HG03159 (cell line): ENCODE measurements around the gene OOSP3.
"Not testable (repeated sequence)": the region's sequence is repeated elsewhere in the genome, so short reads cannot be mapped to it uniquely, and the experiment has no call there.

Experiments used
- ATAC-seq: cut with Tn5 transposase; IDR thresholded peaks from one replicate; pipeline ENCODE4 v1.9.1; 2021; ENCODE audit warnings: mild to moderate bottlenecking, moderate library complexity; ENCODE audit not compliant: unreplicated experiment

Gene OOSP3

GRCh38 chr11:59875856-59876519 lies 2.6 kb upstream of the OOSP3 start:
- no peak for ATAC-seq

DNA sequence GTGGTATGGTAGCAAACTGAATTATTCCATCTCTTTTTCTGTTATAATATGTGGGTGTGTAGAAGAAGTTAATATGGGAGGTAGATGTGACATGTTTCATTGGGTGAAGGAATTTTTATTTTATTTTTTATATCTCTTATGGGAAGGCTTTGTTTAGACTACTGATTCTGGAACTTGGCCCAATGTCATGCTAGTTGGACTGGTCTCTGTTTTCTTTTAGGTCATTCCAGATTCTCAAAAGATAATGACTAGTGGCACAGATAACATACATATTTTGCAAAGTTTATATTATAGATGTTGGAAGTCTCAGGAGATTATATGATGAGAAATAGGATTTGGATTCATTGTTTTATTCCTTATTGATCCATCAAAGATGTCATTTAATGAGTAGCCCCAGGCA lies 1.3 kb upstream of the OOSP3 start:
- no peak for ATAC-seq

- no peak for ATAC-seq
These were observed 798 bp upstream of the OOSP3 start for GRCh38 chr11:59877784-59878183.

- no peak for ATAC-seq
These were observed 985 bp downstream of the OOSP3 start for GRCh38 chr11:59879567-59879966.

DNA sequence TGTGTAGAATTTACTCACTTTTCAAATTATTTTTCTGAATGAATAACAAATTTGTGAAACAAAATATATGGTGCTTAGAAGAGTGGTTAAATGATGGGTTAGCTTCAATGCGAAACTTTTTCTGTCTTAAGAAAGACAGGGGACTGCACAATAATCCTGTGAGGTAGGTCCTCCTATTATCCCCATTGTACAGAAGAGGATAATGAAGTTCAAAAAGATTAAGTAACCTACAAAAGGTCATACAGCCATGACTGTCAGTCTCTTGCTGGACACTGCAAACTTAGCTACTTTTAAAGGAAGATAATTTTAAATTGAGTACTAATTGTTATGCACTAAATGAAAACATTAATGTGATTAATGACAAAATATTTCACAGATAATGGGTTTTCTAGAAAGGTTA lies 5.0 kb downstream of the OOSP3 start:
- no peak for ATAC-seq

DNA sequence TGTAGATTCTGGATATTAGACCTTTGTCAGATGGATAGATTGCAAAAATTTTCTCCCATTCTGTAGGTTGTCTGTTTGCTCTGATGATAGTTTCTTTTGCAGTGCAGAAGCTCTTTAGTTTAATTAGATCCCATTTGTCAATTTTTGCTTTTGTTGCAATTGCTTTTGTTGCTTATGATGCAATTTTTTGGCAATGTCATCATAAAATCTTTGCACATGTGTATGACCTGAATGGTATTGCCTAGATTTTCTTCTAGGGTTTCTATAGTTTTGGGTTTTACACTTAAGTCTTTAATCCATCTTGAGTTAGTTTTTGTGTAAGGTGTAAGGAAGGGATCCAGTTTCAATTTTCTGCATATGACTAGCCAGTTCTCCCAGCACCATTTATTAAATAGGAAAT lies 8.6 kb downstream of the OOSP3 start:
- not testable (repeated sequence) for ATAC-seq

- ATAC-seq, result no peak
These were observed 13.2 kb downstream of the OOSP3 start for GRCh38 chr11:59891781-59892181.

DNA sequence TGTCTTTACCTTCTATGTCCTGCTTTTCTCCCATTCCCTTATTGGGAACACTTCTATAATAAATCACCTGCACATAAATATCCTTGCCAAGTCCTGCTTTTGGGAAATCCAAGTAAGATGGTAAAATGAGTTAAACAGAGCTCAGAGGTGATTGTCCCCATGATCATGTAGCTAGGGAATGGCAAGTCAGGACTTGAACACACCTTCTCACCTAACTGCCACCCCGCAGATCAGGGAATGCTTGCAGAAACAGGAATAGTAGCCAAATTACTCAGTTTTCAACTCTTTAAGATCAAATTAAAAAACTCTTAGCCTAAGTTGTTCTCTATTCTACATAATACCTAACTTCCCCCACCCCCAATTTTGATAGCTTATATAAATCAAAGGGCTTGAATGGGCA lies 16.0 kb downstream of the OOSP3 start:
- no peak for ATAC-seq

DNA sequence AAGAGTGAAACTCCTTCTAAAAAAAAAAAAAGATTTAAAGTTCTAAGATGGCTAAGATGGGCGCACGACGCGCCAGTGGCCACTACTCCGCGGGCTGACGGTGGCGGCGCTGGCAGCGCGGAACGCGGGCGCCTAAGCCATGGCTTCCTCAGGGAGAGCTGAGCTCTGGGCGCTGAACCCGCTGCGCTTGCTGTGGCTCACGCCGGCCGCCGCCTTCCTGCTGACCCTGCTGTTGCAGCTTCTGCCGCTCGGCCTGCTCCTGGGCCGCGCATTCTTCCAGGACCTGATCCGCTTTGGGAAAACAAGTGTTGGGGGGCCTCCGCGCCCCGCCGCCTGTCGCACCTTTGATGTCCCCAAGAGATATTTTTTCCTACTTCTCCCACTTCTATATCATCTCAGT lies 19.5 kb downstream of the OOSP3 start:
- ATAC-seq, result no peak

- ATAC-seq, result no peak
These were observed 20.1 kb downstream of the OOSP3 start for GRCh38 chr11:59898650-59899049.

DNA sequence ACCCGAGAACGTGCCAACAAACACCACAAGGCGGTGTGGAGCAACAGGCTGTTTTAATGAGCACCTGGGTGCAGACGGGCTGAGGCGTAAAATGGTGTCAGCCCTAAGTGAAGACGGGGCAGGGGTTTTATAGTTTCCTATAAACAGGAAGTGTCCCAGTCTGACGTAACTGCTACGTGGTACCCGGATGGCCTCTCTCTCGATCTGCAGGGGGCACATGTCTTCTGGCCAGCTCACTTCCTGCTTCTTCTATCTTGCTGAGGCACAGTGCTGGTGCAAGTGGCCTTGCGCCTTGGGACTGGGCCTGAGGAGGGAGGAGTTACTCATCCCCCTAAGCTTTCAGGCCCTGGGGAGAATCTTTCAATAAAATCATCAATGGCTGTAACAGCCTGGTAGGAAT lies 20.9 kb downstream of the OOSP3 start:
- ATAC-seq, result no peak

DNA sequence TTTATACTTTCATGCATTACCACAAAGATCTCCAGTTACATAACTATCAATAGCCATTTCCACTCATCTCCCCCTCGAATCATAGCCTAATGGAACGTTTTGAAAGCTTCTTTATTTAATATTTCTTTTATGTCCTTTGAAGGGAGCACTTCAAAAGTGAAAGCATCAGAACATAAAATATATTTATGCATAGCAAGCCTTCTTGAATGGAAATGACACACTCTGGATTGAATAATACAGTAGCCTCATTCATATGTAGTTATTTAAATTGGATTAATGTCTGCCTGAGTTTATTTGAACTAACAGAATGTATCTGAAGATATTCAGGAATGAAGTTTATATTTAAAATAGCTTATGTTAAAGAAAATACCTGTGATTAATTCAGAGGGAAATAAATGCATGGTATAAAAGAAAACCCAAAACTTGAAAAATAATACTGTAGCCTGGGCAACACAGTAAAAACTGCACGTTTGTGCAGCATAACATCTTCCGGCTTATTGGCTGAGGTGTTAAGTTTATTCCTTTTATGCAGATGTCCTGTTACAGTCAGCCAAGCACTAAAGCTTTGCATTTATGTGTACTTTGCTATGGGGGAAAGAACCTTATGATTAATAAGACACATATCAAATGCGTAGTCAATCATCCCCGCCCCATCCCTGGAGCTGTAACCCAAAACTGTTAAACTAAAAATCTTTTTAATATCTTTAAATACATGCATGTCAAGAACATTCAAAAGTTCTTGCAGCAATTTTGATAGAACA lies 22.0 kb downstream of the OOSP3 start:
- ATAC-seq, result no peak

DNA sequence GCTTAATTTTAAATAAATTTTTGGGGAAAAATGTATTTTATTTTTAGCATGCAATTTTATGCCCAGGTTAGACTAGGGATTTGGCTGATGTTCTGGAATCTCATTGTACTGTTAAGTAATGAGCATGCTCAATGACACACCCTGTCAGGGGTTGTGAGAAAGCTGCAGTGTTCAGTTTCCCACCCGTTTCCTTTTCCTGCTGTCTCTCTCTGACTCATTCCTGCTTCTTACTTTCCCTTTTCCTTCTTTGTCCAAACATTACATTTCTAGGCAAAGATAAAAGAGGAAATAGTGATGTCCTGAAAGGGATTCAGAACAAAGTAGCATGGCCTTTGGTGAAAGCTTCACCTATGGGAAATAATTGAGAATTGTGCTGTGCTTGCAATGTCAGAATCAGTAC lies 22.7 kb downstream of the OOSP3 start:
- ATAC-seq, result no peak

- ATAC-seq, result not testable (repeated sequence)
These were observed 25.0 kb downstream of the OOSP3 start for GRCh38 chr11:59903569-59903968.

DNA sequence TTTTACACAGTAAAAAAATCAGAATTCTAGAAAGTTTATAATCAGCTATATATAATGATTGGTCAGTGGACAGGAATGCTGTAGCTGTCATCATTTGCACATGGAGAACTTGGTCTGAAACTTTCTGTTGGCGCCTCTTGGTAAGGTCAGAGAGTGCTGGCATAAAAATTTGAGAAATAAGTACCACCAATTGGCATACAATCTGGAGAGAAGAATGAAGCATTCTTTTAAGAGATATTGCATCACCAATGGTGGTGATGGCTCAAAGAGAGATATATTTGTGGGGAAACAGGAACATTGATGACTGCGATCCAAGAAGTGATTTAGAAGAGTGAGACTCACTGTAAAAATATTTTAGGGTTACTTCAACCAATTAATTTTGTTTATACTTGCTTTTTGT lies 39.9 kb downstream of the OOSP3 start:
- ATAC-seq, result no peak

GRCh38 chr11:59918987-59919589 lies 40.5 kb downstream of the OOSP3 start:
- no peak for ATAC-seq

- no peak for ATAC-seq
These were observed 45.2 kb downstream of the OOSP3 start for GRCh38 chr11:59923813-59924212.

- ATAC-seq, result no peak
These were observed 53.1 kb downstream of the OOSP3 start for GRCh38 chr11:59931688-59932087.

GRCh38 chr11:59938132-59938531 lies 59.5 kb downstream of the OOSP3 start, which contains the start of gene OOSP1:
Gene OOSP1, plus strand, starts transcription at chr11:59938432. Its CDS starts 23 bp downstream, at chr11:59938455.
- ATAC-seq, result no peak

DNA sequence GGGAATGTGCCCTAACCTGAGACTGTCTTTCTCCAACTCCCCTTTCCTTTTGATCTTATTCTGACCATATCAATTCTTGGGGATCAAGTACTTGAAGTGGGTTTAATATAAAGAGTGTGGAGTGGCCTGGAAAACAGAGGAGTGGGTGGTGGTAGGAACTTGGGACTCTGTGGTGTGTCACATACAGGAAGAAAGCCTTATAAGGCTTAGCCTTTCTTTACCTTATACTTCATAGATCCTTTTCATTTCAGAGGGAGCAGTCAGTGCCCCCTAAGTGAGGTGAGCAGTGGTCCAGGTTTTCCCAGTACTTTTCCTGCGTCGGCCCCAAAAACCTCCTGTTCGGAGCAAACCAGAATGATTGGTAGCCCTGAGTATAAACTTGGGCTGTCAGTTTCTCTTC lies 60.1 kb downstream of the OOSP3 start:
- ATAC-seq, result no peak

DNA sequence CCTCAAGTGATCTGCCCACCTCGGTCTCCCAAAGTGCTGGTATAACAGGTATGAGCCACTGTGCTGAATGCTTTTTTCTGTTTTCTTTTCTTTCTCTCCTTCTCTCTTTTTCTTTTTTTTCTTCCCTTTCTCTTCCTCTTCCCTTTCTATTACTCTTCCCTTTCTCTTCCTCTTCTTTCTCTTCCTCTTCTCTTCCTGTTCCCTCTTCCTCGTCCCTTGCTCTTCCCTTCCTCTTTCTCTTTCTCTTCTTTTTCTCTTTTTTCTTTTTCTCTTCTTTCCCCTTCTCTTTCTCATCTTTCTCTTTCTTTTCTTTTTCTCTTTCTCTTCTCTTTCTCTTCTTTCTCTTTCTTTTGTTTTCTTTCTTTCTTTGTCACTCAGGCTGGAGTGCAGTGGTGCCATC lies 60.9 kb downstream of the OOSP3 start:
- no peak for ATAC-seq

GRCh38 chr11:59941091-59941490 lies 62.5 kb downstream of the OOSP3 start:
- ATAC-seq, result no peak
